Measurements from ENCODE around the gene MAN1C1.

Gene MAN1C1

GRCh38 chr1:25765136-25765922, 148.7 kb downstream of the MAN1C1 start:
- DNase-seq (ENCODE audit: low read depth): no peak

- DNase-seq (ENCODE audit: low read depth): no peak
Measured at GRCh38 chr1:25765923-25766589, 149.5 kb downstream of the MAN1C1 start.

DNA sequence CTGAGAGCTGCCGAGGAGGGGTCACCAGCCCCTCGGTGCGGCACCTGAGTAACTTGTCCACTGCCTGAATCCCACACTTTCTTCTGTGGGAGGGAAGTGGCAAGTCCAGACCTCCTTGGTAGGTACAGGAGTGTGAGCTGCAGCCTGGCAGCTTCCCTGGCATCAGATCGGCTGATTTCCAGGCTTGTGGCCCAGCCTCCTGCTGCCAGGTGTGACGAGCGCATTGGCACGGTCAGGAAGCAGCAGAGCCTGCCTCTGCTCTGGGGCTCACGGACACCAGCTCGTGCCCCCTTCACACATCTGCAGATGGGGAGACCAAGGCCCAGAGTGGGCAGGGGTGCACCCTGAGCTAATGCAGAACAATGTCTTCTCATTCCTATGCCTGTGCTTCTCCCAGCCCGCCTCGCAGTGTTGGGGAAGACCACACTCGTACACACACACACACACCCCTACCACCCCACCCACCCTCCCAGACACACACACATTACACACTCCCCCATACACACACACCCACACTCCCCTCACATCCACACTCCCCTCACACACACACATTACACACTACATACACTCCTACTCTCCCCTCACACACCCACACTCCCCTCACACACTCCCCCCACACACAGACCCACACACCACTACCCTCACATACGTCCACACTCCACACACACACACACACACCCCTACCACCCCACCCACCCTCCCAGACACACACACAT, 150.3 kb downstream of the MAN1C1 start:
- DNase-seq (ENCODE audit: low read depth): no peak

GRCh38 chr1:25767437-25767770, 150.8 kb downstream of the MAN1C1 start:
- DNase-seq (ENCODE audit: low read depth): no peak

GRCh38 chr1:25768999-25769398, 152.4 kb downstream of the MAN1C1 start:
- DNase-seq (ENCODE audit: low read depth): no peak

DNA sequence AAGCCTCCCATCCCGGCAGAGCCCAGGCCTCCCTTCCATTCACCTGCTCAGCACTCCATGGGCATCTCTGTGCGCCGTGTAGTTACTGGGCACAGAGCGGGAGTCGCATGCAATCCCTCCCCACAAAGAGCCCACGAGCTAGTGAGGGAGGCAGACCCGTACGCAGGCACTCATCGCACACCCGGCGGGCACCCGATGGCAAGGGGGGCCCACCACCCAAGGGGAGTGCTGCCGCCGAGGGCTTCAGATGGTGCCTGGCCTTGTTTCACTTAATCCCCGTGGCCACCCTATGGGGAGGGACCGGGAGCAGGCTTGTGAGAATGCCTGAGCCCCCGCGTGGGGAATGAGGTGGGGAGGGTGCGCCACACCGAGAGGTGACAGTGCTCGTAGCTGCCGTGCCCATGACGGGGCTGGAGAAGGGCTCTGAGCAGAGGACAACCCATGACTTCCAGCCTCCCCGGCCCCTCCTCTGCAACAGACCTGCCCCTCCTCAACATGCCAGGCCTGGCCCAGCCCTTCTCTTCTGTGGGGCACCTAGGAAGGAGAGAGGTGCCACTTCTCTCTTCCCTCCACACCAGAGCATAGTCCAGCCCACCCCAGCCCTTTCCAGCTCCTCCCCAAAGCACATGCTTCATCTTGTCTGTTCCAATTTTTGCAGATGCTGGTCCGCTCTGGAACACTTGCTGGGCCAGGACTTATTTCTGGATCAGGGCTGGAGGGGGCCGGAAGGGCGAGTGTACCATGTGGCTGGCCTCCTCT, 153.2 kb downstream of the MAN1C1 start:
- no peak for DNase-seq (ENCODE audit: low read depth)

DNA sequence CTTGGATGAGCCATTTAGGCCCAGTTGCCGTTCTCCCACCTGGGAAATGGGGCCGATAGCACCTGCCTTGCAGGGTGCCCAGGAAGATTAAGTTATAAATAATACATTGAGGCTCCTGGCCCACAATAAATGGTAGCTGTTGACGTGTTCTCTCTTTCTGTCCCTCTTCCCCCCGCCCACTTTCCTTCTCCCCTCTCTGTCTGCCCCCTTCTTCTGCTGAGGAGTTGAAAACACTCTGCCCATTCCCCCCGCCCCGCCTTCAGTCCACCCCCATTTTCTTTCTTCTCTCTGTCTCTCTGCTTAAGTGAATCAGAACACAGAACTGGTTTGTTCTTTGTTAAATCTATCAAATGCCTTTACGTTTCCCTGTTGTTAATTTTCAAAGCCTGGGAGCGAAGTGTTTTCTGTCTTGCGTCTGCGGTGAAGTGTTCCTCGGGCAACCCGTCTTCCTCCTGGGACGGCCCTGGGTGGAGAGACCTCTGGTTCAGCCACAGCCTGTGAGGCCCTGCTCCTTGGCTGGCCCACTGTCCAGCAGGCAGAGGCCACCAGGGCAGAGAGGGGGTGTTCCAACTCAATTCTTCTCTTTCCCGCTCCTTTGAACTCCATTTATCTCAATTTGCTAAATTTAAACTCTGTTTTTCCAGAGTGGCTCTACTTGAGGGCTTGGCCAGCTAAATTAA, 154.1 kb downstream of the MAN1C1 start:
- DNase-seq (ENCODE audit: low read depth): no peak

GRCh38 chr1:25771221-25772114, 154.9 kb downstream of the MAN1C1 start:
- DNase-seq (ENCODE audit: low read depth): no peak

GRCh38 chr1:25772164-25772563, 155.6 kb downstream of the MAN1C1 start:
- no peak for DNase-seq (ENCODE audit: low read depth)

DNA sequence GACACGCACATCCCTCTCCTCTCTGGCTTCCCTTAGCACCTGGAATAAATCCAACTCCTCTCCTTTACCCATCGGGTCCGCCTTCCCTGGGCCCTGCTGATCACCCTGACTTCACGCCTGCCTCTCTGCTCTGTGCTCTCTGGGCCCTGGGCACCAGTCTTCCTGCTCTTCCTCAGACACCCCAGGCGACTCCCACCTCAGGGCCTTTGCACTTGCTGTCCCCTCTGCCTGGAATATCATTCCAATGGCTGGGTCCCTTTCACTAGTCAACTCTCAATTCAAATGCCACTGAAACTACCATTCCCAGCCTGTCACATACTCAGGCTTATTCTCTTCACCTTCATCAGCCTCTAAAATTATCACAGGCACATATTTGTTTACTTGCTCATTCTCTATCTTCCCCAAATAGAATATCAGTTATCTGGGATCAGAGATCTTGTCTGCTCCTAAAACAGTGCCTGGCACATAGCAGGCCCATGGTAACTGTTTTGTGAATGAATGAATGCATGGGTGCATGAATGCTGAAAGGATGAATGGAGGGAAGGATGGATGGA, 156.2 kb downstream of the MAN1C1 start:
- DNase-seq (ENCODE audit: low read depth): no peak

- DNase-seq (ENCODE audit: low read depth): peak; percentile 42
Measured at GRCh38 chr1:25773441-25774125, 157.0 kb downstream of the MAN1C1 start.

GRCh38 chr1:25774206-25774803, 157.7 kb downstream of the MAN1C1 start:
- no peak for DNase-seq (ENCODE audit: low read depth)

GRCh38 chr1:25774921-25775771, 158.6 kb downstream of the MAN1C1 start:
- no peak for DNase-seq (ENCODE audit: low read depth)

DNA sequence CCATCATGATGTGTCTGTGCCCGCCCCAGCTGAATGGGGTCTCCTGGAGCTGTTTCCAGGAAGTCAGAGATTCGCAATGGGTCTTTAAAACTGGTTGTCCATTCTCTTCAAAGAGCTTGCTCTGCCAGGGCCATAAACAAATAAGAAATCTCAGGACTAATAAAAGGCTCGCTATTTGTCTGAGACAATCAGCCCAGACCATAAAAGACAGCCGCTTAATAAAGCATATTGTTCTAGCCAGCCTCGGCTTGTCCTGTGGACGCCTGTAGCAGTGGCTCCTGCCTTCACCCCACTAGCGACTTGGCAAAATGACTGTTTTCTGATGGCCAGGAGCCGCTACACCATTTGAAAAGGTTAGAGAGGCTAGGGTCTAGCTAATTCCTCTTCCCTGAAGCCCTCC, 162.8 kb downstream of the MAN1C1 start:
- DNase-seq (ENCODE audit: low read depth): no peak

DNA sequence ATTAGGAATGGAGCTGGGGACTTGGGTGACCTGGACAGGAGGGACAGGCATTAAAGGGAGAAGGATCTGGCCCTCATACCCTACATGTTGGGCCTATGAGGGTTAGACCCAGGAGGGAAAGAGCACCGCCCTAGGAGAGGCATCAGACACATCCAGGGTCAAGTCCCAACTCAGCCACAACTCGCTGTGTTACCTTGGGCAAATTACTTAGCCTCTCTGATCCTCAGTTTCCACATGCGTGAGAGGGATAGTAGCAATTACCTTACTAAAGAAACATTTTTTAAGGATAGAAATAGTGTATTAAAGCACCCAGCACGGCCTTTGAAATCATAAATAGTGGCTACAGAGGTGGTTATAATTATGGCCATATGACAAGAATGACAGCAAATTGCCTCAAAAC, 163.3 kb downstream of the MAN1C1 start:
- no peak for DNase-seq (ENCODE audit: low read depth)

- peak; percentile 38 for DNase-seq (ENCODE audit: low read depth)
Measured at GRCh38 chr1:25780318-25781129, 163.9 kb downstream of the MAN1C1 start.

DNA sequence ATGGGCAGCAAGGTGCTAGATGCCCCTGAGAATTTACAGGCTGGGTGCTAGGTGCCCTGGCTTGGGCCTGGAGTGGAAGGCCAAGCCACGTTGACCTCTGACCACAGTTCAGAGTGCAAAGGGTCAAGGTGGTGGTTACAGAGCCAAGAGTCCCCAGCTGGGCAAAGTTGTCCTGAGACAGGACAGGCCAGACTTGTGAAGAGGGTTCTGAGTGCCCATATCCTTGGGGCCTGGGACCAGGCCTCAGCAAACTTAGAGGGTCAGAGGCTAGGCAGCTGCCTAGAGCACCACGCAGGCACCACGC, 164.5 kb downstream of the MAN1C1 start:
- no peak for DNase-seq (ENCODE audit: low read depth)

Data from fibroblast of gingiva (primary cell).